HG02970 (cell line): Measurements from ENCODE around the gene ITM2C.

ENCODE experiments used
- ATAC-seq: cut with Tn5 transposase; IDR thresholded peaks from one replicate; pipeline ENCODE4 v1.9.1; 2021; ENCODE audit warnings: mild to moderate bottlenecking, moderate library complexity, moderate number of reproducible peaks; ENCODE audit not compliant: unreplicated experiment, low FRiP score

ITM2C gene

DNA sequence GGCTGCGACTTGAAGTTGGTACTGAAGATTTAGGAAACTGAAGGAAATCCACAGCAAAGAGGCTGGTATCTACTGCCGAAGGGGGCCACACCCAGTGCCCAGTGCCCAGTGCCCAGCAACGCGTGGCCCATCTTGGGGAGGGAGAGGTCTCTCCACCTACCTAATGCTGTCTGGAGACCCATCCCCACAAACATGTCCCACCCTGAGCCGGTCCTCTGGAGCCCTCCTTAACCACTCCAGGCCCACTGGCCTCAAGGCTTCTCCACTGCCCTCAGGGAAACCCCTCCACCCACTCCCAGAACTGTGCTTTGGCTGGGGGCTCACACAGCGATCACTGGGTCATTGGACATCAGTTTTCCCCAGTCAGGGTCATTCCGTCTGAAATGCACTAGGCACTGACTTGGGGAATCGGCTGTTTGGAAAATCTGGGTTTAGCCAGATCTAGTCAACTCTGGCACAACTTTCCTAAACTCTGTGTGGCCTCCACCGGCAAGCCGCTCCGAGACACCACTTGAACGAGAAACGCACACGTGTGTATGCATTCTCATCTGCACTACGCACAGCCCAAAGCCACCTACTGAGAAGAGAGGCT lies 40.2 kb downstream of the ITM2C start:
- ATAC-seq = no peak

DNA sequence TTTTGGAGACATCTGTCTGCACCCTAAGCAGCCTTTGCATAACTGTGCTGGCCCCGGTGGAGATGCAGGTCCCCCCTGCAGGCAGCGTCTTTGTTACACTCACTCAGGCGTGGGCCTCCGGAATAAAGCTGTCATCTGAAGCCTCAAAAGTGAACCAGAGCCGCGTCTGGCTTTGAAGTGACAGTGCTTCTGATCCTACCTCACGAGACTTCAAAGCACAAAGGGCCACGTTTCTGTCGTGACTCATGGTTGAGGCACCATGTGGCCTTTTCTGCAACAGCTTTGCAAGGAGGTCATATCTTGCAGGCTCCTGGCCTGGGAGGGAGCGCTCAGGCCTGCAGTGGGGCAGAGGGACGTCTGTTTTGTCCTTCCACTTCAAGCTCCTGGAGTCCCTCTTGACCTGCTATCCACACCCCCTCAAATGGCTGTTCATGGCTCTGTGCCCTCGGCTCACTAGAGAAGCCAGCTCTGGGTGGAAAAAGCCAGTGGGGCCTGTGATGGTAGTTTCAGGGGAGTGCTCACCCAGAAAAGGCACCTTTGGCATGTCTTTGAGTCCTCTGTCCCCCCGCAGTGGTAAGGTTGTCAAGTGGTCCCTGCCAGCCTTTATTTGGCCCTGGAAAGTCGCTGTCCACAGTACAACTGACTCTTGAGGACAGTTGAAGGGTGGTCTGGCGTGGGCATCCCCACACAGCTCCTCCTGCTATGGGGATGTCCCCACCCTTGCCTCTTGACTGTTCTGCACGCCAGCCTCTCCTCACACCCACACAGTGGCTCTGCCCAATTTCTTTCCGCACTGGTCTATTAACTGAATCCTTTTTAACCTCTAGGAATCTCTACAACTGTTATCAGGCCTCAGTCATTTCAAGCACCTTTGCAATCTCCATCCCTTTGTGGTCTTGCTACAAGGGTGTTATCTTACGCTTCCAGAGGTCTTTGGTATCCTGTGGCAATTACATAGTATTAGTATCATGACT lies 41.0 kb downstream of the ITM2C start:
- ATAC-seq = no peak

DNA sequence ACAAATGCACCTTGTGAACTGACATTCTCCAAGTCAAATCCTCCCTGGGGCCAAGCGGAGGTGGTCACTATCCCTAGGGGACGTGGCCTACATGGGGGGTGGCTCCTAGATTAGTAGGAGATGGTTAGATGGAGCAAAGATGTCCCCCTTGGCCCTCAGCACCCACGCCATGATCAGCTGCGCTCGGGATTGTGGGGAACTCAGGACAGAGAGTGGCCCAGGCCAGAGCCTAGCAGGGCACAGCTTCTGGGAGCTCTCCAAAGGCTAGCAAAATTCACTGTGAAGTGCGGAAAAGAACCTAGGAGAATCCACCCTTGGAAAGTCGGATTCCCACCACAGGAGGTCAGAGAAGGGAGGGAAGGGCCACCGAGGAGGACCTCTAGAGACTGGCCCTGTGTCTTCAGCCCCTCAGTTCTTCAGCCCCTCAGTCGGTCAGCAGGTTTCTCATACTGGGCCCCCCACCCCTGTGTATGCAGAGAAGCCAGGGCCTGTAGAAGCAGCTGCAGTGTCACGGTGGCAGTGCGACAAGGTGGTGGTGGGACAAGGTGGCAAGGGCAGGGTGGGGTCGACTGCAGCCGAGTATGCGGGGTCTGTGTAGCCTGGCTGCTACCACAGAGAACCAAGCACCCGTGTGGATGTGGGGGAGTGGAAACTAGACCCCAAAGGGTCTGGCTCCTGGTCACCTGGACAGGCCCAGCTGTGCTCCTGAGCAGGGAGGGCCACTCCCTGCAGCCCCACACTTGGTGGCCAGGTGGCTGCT lies 41.9 kb downstream of the ITM2C start:
- ATAC-seq = no peak

DNA sequence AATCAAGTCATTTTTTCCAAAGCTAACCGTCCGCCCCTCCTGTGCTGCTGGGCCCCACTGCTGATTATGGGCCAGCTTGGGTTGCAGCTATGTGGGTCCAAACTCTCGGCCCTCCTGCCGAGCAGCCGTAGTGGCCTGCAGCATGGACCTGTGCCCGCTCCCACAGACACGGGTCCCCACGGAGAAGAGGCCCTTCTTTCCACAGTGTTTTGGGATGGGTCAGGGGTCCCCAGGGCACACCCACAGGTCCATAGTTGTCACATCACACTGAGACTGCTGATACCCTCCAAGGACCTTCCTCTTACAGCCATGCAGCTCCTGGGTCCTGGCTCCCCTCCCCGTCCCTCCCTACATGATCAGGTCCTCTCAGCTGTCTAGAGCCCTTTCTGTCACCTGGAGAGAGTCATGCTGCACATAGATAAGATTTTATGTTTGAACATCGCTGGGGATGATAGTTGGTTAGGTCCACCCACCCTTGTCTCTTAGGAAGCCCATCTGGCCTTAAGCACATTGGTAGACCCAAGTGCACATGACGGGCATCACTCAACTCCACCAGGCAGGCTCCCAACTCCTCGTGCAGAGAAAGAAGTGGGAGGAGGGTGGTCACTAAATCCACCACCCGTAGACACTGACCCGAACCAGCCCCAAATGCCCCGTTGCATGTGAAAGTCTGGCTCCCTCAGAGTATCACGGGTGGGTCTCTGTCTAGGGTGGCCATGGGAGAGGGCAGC lies 42.8 kb downstream of the ITM2C start:
- no peak for ATAC-seq

DNA sequence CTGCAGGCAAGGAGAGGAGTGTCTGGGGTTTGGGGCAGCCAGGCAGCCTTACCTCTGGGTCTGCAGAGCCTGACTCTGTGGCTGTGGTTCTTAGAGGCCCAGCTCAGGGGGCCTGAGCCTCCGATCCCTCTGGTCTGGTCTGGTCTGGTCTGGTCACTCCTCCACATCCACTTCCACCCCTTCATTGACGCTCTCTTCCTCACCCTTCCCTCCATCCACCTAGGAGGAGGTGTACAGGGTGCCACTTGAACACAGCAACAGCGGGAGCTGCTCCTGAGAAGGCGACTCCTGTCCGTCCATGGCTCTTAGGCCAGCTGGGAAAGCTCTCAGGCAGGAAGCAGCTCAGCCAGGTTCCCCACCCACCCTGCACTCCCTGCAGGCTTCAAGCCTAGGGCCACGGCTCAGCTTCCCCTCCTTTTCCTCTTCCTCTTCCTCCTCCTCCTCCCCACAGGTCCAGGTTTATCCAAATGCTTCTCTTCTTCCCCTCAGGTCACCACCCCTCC lies 43.4 kb downstream of the ITM2C start:
- ATAC-seq = no peak

DNA sequence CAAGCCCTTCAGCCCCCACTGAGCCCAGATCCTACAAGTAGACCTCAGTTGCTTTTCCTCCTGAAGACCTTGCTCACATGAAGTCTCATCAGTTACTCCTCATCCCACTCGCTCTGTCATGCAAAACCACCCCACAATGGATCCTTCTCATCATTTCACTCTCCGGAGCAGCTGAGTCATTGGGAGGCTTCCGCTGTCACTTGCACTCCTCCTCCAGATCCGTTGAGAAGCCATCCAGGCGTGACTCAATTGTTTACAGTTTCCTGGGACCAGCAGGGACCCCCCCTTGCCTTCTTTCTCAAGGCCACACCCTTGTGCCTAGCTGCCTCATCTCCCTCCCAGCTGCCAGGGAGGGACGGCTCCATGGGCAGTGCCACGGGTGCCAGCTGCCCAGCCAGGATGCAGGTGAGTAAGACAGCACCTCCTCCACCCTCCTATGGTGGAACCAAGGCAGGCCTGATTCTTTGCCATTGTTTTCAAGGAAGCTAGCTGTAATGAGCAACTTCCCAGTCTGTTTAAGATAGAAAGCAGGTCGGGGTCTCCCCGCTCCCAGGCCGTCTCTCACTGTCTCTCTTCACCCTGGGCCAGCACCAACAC lies 44.0 kb downstream of the ITM2C start:
- ATAC-seq = no peak

DNA sequence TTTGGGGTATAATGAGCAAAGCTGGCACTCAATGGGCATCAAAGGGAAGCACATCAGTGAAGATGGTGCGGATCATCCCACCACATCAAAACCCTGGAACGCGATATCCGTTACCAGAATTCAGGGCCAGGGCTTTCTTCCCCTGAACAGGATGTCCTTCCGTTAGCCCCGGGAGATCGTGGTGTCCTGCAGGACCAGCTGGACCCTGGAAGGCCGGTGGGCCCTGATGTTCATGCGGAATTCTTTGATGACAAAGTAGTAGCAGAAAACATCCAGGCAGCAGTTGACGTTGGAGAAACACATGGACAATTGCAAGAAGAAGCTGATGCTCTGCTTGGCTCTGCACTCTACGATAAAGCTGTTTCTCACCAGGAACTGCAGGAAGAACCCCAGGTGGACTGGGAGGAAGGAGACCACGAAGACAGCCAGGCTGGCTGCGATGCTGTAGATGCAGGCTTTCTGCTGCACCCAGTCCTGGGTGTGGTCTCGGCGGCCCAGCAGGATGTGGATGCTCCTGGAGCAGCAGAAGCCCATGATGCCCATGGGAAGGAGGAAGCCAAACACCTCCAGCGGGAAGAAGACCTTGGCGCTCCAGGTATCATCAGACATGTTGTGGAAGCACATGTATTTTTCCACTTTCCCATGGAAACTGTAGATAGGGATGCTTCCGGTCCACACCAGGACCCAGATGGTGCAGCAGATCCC lies 45.3 kb downstream of the ITM2C start:
- ATAC-seq = no peak

DNA sequence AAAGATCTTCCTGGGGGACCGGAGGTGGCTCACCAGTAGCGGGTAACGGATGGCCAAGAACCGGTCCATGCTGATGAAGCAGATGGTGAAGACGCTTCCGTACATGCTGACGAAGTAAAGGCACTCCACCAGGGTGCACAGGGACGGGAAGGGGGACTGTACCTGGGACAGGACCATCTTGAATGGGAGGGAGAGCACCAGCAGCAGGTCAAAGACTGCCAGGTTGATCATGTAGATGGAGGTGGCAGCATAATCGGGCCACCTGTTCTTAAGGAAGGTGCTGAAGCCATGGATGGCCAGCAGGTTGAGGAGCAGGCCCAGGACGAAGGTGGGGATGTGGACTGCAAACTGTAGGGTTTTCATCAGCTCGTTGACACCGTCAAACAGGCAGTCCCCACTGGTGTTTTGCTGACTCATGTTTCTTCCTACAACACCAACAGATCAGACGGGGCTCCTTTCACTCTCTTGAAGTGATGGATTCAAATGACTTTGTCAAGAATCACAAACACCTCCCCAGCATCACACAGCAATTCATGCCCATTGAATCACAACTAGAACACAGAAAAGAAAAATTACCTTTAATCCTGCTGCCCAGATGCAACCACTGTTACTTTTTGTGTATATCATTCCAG lies 45.9 kb downstream of the ITM2C start:
- no peak for ATAC-seq

DNA sequence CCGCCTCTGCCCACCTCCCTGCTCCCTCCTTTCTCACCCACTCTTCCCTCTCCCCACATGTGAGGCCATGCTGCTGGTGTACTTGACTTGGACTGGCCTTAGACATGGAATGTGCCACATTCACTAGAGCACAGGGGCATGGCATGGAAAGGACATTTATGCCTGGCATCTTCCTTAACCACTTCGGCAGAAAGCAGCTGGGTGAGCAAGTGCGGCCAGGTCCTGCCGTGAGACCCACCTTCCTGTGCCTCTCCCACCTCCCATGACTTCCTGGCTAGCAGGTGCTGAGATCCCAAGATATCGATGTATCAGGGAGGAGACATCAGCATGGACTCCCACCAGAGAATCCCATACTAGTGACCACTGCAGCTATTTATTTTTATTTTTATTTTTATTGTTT lies 47.3 kb downstream of the ITM2C start:
- ATAC-seq = no peak

DNA sequence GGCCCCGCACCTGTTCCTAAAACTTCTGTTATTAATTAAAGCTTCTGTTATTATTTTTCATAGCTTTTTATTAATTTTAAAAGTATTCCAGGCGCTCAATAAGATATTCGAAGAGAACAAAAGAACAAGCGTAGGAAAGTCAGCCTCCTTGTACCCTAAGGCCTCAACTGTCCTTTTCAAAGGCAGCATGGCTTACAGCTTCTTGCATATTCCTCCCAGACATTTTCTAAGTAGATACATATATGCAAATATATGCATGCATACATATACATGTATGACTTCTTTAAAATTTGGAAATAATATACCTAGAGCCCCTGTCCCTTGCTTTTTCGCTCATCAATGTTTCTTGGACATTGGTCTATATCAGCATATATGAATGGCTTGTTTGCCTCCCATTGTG lies 48.0 kb downstream of the ITM2C start:
- ATAC-seq = no peak

DNA sequence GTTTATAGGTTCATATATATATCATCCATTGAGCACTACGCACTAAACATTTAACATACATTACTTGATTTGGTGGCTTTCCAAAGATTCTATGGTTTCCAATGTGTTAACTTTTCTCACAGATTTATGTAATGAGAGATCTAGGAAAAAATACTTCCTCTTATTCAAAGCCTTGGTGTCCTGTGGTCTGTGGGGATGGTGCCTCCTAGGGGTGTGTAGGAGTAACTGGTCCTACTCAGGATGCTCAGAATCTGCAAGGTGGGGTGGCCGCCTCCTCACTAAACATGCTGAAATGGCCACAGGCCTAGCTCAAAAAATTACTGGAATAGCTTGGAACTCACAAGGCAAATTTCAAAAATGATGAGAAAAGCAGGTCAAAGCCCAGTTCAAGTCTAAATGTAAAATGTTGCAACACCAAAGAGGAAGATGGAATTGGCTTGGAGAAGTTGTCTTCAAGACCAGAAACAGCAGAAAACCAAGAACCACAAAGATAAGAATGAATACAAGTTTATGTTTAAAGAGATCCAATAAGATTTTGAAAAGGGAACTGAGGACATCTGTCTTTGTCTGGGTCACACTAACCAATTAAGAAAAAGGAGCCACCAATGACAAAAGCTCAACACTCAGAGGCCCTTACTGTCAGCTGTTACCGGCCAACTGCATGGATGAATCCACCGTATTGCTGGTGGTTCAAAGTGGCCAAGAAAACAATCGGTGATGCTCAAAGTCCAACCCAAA lies 48.8 kb downstream of the ITM2C start:
- ATAC-seq = no peak

DNA sequence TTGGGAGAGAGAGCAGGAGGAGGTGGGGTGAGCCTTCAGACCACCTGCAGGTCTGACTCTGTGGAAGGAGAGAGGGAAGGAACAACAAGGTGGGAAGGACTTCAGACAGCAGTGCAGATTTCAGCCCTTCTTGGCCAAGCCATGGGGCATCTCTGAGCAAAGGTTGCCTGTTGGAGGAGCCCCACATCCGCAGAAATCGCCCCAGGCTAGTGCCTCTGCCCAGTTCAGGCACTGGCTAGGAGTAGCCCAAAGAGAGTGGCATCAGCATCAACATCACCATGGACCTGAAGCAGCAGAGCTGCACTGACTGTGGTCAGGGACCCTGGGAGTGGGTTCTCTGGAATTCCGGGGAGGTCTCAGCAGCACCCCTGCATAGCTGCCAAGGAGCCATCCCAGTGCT lies 50.1 kb downstream of the ITM2C start:
- ATAC-seq = no peak

DNA sequence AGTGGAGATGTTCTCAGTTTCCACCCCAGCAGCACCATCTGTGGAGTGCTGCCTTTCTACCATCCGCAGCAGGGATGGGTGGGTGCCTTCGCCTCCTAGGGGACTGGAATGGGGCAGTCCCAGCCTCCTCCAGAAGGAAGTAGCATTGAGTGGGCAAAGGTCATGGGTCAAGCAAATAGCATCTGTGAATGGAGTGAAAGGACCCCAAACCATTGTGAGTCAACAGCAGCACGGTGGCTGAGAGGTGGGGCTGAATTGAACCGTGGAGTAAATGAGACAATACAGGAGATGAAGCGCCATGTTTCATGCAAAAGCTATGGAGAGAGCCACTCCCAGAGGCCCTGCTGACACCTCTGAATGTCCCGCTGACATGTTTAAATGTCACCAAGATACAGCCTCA lies 50.6 kb downstream of the ITM2C start:
- no peak for ATAC-seq

DNA sequence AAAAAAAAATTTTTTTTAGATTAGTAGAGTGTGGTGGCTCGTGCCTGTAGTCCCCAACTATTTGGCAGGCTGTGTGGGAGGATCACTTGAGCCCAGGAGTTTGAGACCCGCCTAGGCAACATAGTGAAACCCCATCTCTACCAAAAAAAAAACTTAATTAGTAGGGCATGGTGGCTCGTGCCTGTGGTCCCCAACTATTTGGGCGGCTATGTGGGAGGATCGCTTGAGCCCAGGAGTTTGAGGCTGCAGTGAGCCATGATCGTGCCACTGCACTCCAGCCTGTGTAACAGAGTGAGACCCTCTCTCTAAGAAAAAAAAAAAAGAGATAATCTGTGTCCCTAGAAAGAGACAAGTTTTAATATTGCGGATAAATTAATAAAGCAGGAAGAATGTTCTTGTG lies 51.5 kb downstream of the ITM2C start:
- no peak for ATAC-seq

DNA sequence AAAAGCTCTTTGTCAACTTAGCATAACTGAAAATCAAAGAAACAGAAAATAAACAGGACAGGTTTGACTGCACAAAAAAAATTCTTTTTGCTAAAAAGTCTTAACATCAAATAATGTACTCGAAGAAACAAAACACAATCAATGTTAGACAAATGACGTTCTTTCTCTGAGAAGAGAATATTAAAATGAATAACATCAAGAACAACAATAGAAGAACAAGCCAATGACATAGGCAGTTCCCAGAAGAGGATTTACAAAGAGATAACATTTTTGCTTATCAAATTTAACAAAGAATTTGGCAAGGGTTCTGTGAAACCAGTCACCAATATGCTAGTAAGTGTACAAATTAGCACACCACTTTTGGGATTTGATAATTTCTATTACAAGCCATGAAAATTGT lies 54.5 kb downstream of the ITM2C start:
- ATAC-seq = no peak

DNA sequence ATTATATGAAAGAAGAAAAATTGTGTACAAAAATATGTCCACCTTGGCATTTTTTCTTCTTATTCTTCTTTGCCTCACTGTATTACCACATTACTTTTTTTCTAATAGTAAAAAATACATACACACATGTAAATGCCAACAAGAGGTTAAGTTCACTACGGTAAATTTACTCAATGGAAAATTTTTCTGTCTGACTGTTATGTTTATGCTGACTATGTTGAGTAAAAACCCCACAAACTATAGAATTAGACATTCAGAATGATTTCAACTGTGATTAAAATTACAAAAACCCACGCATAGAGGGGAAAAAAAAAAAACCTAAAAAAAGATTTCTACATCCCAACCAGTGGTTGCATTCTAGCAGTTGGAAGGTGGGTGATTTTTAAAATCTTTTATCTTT lies 54.9 kb downstream of the ITM2C start:
- ATAC-seq = no peak

DNA sequence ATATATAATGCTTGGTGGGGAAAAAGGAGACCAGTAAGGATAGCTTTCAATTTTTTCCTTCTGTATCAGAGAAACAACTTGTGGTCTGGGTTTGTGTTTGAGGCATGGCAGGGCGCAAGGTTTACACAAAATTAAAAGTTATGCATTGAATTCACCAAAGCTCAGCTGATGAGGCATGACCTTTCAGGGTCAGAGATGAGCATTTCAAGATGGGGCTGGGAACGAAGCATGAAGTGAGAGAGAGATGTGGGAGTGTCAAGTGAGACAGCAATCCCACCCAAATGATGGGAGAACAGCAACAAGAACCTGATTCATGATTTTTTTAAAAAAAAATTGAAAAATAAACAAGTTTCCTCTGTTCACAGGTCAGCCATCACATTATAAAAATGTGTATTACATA lies 55.4 kb downstream of the ITM2C start:
- ATAC-seq = no peak

DNA sequence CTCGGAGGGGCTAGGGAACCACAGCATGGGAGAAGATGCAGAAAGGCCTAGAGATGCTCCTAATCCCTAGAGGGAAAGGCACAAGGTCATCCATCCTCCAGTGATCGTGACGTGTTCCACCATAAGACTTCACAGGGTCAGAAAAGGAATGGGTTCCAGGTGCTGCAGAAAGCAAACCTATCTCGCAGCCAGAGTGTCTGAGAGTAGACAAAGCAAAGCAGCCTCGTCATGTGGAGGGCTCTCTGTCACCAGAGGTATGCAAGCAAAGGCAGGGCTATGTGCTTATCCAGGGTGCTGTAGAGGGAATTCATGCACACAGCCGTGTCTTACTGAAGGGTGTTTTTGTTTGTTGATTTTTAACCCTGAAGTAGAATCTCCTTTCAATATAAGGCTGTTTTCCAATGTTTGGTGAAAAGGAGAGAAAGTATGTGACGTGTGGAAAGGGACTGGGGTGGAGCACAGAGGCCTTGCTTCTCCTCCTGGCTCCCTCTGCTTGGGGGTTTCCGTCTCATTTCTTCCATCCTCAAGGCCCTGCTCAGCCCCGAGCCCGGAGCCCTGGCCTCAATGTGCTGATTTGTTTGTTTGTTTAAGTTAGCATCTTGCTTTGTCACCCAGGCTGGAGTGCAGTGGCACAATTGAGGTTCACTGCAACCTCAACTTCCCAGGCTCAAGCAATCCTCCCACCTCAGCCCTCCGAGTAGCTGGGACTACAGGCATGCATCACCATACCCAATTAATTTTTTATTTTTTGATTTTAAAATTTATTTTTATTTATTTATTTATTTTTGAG lies 57.3 kb downstream of the ITM2C start:
- ATAC-seq = no peak
